Measurements from ENCODE around the gene BAZ2B. TPM values are rescaled to one million over a fixed set of nuclear protein-coding genes. Genes with fewer than 3 reads are reported as not detected.
"Not testable (repeated sequence)": the region's sequence is repeated elsewhere in the genome, so short reads cannot be mapped to it uniquely, and the experiment has no call there.

BAZ2B gene
- total RNA-seq, 2 donors from 2014 or later, result 9.4 to 15.0 TPM

DNA sequence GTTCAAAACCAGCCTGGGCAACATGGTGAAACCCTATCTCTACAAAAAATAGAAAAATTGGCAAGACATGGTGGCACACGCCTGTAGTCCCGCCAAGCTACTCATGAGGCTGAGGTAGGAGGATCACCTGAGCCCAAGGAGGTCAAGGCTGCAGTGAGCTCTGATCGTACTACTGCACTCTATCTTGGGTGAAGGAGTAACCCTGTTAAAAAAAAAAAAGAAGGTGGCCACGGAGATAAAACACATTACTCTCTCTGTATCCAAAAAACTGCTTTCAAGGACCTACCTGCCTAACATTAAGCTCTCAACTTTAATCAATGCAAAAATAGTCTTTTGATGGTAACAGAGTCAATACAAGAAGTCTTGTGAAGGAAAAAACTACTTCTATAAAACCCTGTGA lies 57.3 kb downstream of the BAZ2B start:
- DNase-seq (ENCODE audit: low spot score in 2 of 2), result no peak
- Mint-ChIP-seq H3K27ac (no peak overlapping the region), H3K36me3 (no peaks in the 10 kb centered on the region), H3K9me3 (no peaks in the 10 kb centered on the region)
- ATAC-seq, result no peak

- no peaks in the 10 kb centered on the region for H3K9me3 Mint-ChIP-seq
- H3K36me3 Mint-ChIP-seq, result no peaks in the 10 kb centered on the region
- ATAC-seq (no peak), DNase-seq (ENCODE audit: low spot score in 2 of 2) (no peak)
- no peak overlapping the region for H3K27ac Mint-ChIP-seq
Observed at GRCh38 chr2:159558479-159558878, 57.9 kb downstream of the BAZ2B start.

- H3K36me3 Mint-ChIP-seq, result no peaks in the 10 kb centered on the region
- ATAC-seq (no peak), DNase-seq (ENCODE audit: low spot score in 2 of 2) (no peak)
- no peaks in the 10 kb centered on the region for H3K9me3 Mint-ChIP-seq
- H3K27ac Mint-ChIP-seq, result peak overlapping the region in 1 of 2 donors; percentile 4
Observed at GRCh38 chr2:159557437-159558034, 58.8 kb downstream of the BAZ2B start.

GRCh38 chr2:159555651-159556392 lies 60.5 kb downstream of the BAZ2B start:
- H3K36me3 Mint-ChIP-seq, result no peaks in the 10 kb centered on the region
- DNase-seq (ENCODE audit: low spot score in 2 of 2), result no peak
- no peak for ATAC-seq
- no peaks in the 10 kb centered on the region for H3K9me3 Mint-ChIP-seq
- H3K27ac Mint-ChIP-seq, result no peak overlapping the region

DNA sequence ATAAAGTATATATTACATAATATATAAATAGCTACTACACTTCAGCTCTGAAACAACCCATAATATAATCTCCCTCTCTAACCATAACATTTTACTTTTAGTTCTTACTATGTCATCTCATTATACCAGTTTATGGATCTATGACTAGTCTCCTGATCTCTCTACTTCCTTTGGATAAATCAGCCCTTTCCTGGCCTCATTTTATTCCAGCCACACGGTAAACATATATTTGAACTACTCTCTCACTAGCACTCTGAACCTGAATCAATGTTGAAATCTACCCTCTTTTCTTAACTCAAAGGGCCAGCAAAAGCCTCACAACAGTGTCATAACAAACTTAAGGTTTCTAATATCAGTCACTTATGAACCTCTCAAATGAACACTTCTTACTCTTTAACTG lies 62.6 kb downstream of the BAZ2B start:
- ATAC-seq (no peak), DNase-seq (ENCODE audit: low spot score in 2 of 2) (no peak)
- no peaks in the 10 kb centered on the region for H3K36me3 Mint-ChIP-seq
- H3K9me3 Mint-ChIP-seq, result no peaks in the 10 kb centered on the region
- no peak overlapping the region for H3K27ac Mint-ChIP-seq

DNA sequence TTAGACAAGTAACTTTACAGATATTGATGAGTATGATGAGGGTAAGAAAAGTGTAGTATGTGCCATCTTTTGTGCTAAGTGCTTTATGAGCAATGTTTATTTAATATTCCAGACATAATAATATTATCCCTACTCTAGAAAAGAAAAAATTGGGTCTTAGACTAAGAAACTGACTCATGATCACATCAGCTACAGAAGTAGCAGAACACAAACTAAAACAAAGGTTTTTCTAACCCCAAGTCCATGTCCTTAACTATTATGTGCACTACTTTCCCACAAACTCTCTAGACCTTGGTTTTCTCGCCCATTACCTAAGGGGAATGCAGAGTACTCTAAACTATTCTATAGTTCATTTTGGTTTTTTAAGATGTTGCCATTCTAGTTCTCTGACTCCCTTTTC lies 64.5 kb downstream of the BAZ2B start:
- H3K36me3 Mint-ChIP-seq, result no peaks in the 10 kb centered on the region
- ATAC-seq (no peak), DNase-seq (ENCODE audit: low spot score in 2 of 2) (no peak)
- no peak overlapping the region for H3K27ac Mint-ChIP-seq
- H3K9me3 Mint-ChIP-seq, result no peaks in the 10 kb centered on the region

DNA sequence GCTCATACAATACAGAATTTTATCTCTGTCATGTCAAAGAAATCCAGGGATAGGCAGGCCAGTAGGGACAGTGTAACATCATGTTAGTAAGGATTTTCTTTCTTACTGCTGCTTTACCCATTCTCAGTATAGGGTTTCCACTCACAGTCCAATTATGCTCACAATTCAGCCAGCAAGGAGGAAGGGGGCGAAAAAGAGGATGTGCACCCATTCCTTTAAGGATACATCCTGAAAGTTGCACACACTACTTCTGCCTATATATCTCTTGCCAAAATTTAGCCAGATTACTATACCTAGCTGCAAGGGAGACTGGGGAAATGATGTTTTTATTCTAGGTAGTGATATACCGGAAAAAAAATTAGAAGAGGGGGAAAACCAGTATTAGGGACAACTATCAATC lies 66.1 kb downstream of the BAZ2B start:
- H3K36me3 Mint-ChIP-seq, result no peaks in the 10 kb centered on the region
- ATAC-seq (no peak), DNase-seq (ENCODE audit: low spot score in 2 of 2) (no peak)
- no peaks in the 10 kb centered on the region for H3K9me3 Mint-ChIP-seq
- no peak overlapping the region for H3K27ac Mint-ChIP-seq

- no peak for DNase-seq (ENCODE audit: low spot score in 2 of 2)
- ATAC-seq, result no peak
- Mint-ChIP-seq H3K36me3 (no peaks in the 10 kb centered on the region), H3K9me3 (no peaks in the 10 kb centered on the region), H3K27ac (no peak overlapping the region)
Observed at GRCh38 chr2:159549234-159549633, 67.1 kb downstream of the BAZ2B start.

DNA sequence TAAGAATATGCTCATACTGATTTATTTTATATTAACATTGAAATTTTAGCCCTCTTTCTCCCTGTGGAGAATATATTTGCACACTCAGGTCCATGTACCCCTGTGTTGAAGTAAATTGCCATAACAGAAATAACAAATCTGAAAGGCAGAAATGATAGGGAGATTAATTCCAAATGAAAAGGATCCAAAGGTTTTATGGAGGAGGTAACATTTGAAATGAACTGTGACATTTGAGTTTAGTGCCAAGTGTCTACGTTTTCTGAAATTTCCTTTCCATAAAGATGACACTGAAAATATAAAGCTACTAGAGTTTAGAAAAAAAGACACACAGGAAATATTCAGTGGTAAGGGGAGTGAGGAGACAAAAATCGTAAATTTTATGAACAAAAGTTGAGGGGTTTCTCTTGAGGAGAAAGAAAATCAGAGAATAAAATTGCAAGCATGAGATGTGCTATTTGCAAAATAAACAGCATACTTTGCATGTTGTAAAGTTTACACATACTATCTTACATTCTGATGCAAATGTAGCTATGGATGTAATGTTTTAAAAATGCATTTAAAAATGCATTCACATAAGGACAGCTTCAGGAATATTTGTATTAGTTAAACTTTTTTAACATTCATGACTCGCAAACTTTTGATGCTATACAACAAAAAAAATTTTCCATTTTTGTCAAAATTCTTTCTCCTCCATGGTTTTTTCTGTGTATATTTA lies 69.5 kb downstream of the BAZ2B start:
- H3K9me3 Mint-ChIP-seq, result peaks cover 3 to 7% of the 10 kb centered on the region in 2 donors
- no peak for DNase-seq (ENCODE audit: low spot score in 2 of 2)
- peaks cover 5 to 7% of the 10 kb centered on the region in 2 donors for H3K36me3 Mint-ChIP-seq
- H3K27ac Mint-ChIP-seq, result no peak overlapping the region
- ATAC-seq, result no peak

GRCh38 chr2:159546039-159546438 lies 70.3 kb downstream of the BAZ2B start:
- no peak for ATAC-seq
- no peak for DNase-seq (ENCODE audit: low spot score in 2 of 2)
- Mint-ChIP-seq H3K27ac (no peak overlapping the region), H3K9me3 (peaks cover 7 to 12% of the 10 kb centered on the region in 2 donors), H3K36me3 (peaks cover 10 to 12% of the 10 kb centered on the region in 2 donors)

- H3K27ac Mint-ChIP-seq, result no peak overlapping the region
- H3K36me3 Mint-ChIP-seq, result peaks cover 10 to 12% of the 10 kb centered on the region in 2 donors
- peaks cover 7 to 12% of the 10 kb centered on the region in 2 donors for H3K9me3 Mint-ChIP-seq
- ATAC-seq (no peak), DNase-seq (ENCODE audit: low spot score in 2 of 2) (no peak)
Observed at GRCh38 chr2:159545085-159545484, 71.3 kb downstream of the BAZ2B start.

DNA sequence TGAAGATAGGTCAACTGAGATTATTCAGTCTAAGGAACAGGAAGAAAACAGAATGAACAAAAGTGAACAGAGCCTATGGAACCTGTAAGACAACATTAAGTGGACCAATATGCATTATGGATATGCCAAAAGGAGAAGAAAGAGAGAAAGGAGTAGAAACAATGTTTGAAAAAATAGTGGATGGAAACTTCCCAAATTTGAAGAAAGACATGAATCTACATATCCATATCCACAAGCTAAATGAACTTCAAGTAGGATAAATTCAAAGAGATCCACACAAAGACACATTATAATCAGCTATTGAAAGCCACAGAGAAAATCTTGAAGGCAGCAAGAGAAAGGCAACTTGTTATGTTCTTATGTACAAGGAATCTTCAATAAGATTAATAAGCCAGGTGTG lies 74.2 kb downstream of the BAZ2B start:
- Mint-ChIP-seq H3K9me3 (peaks cover 7 to 12% of the 10 kb centered on the region in 2 donors), H3K27ac (no peak overlapping the region), H3K36me3 (peaks cover 10 to 12% of the 10 kb centered on the region in 2 donors)
- DNase-seq (ENCODE audit: low spot score in 2 of 2) (no peak), ATAC-seq (no peak)

GRCh38 chr2:159539701-159540100 lies 76.6 kb downstream of the BAZ2B start:
- Mint-ChIP-seq H3K9me3 (peaks cover 7 to 12% of the 10 kb centered on the region in 2 donors), H3K36me3 (peaks cover 10 to 12% of the 10 kb centered on the region in 2 donors), H3K27ac (no peak overlapping the region)
- ATAC-seq, result no peak
- DNase-seq (ENCODE audit: low spot score in 2 of 2), result no peak

- no peak for ATAC-seq
- no peak for DNase-seq (ENCODE audit: low spot score in 2 of 2)
- no peak overlapping the region for H3K27ac Mint-ChIP-seq
- peaks cover 9 to 10% of the 10 kb centered on the region in 2 donors for H3K36me3 Mint-ChIP-seq
- peaks cover 7 to 9% of the 10 kb centered on the region in 2 donors for H3K9me3 Mint-ChIP-seq
Observed at GRCh38 chr2:159538801-159539200, 77.5 kb downstream of the BAZ2B start.

DNA sequence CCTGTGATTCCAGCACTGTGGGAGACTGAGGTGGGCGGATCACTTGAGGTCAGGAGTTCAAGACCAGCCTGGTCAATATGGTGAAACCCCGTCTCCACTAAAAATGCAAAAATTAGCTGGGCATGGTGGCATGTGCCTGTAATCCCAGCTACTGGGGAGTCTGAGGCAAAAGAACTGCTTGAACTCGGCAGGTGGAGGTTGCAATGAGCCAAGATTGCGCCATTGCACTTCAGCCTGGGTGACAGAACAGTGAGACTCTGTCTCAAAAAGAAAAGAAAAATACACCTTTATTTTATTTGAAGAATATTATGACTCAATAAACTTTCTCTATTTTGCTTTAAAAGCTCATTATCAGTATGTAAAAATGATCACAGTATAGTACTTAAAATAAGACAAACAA lies 81.1 kb downstream of the BAZ2B start:
- H3K9me3 Mint-ChIP-seq; H3K36me3 Mint-ChIP-seq; ATAC-seq; H3K27ac Mint-ChIP-seq; DNase-seq (ENCODE audit: low spot score in 2 of 2): not testable (repeated sequence)

DNA sequence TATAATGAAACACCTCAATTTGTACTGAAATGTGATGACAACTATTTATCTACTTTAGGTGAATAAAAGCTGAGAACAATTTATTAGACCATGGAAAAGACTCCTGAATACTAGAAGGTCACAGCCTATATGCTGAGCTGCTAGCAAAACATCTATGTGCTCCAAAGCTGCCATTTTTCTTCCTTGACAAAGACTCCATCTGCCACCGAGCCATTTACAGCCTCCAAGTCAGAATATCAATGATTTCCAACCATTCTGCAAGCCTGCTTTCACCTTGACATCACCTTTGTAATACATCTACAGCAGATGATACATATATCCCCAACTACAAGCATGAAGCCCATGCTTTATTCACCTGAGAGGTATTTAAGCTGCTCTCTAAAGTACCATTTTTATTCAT lies 84.9 kb downstream of the BAZ2B start:
- DNase-seq (ENCODE audit: low spot score in 2 of 2), result no peak
- H3K36me3 Mint-ChIP-seq, result no peaks in the 10 kb centered on the region
- no peaks in the 10 kb centered on the region for H3K9me3 Mint-ChIP-seq
- no peak overlapping the region for H3K27ac Mint-ChIP-seq
- no peak for ATAC-seq

DNA sequence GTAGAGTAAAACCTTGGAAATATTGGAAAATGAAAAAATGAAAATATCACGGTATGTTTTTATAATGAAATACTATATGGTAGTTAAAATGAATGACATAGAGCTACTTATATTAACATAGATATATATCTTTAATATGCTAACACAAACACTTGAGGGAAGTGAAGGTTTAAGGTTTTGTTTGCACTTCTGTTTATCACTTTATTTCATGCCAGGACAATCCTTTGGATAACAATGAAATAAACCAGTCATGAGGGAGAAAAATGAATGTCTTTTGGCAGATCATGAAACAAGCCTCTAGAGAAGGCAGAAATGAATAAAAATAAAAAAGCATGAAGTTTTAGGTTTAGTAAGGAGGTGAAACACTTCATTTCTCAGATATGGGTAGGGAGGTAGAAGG lies 89.9 kb downstream of the BAZ2B start:
- ATAC-seq (no peak), DNase-seq (ENCODE audit: low spot score in 2 of 2) (no peak)
- H3K27ac Mint-ChIP-seq, result no peak overlapping the region
- no peaks in the 10 kb centered on the region for H3K36me3 Mint-ChIP-seq
- H3K9me3 Mint-ChIP-seq, result no peaks in the 10 kb centered on the region
